Stomach (tissue), 9 donors: Measurements from ENCODE around the gene CDC14B. TPM values are rescaled to one million over a fixed set of nuclear protein-coding genes. Genes with fewer than 3 reads are reported as not detected.
"Not testable (repeated sequence)": the region's sequence is repeated elsewhere in the genome, so short reads cannot be mapped to it uniquely, and the experiment has no call there.

Experiments used
- DNase-seq, 2 donors: peaks; one replicate each; pipeline versions ENCODE4 v3.0.0 to v3.0.0-alpha.2; 2013 to 2019
- H3K27ac ChIP-seq, 5 donors: fragments of 200-600 bp in 4 of 5; sonication (generic) in 4 of 5; one replicate each; pipeline ENCODE4 v1.5.1; 2013 to 2019; ENCODE audit warnings: mild to moderate bottlenecking in 1 of 5, moderate library complexity in 1 of 5
- H3K27me3 ChIP-seq, 3 donors: fragments of 200-600 bp; sonication (generic); one replicate each; pipeline ENCODE4 v1.5.1; 2017 to 2019; ENCODE audit warnings: mixed run types in 1 of 3
- H3K36me3 ChIP-seq, 4 donors: fragments of 200-600 bp; sonication (generic); 1 replicate in 3 of 4; 2 replicates in 1 of 4; pipeline ENCODE4 v1.5.1; 2016 to 2019
- H3K4me1 ChIP-seq, 4 donors: fragments of 200-600 bp; sonication (generic); one replicate each; pipeline ENCODE4 v1.5.1; 2016 to 2019
- H3K4me3 ChIP-seq, 4 donors: fragments of 200-600 bp; sonication (generic) in 3 of 4; one replicate each; pipeline ENCODE4 v1.5.1; 2016 to 2019; ENCODE audit warnings: mild to moderate bottlenecking in 1 of 4
- H3K9me3 ChIP-seq, 4 donors: fragments of 200-600 bp; sonication (generic); one replicate each; pipeline ENCODE4 v1.5.1; 2016 to 2019
- CTCF ChIP-seq, 7 experiments: fragments of 450-650 bp in 4 of 7; fragments of 200-600 bp in 3 of 7; sonication (generic) in 3 of 7; IDR thresholded peaks; one replicate each; pipeline ENCODE4 v1.5.1; 2016 to 2019; ENCODE audit warnings: antibody characterized with exemption in 7 of 7, control low read depth in 2 of 7, mild to moderate bottlenecking in 1 of 7
- EP300 ChIP-seq: sonication (generic); formaldehyde crosslinking; IDR thresholded peaks from one replicate; pipeline ENCODE4 v1.6.1; 2017; ENCODE audit warnings: antibody characterized with exemption
- POLR2A ChIP-seq, 4 donors: fragments of 450-650 bp; IDR thresholded peaks; one replicate each; pipeline ENCODE4 v1.6.1; 2016; ENCODE audit warnings: antibody characterized with exemption in 4 of 4, control low read depth in 2 of 4, mild to moderate bottlenecking in 1 of 4, moderate library complexity in 1 of 4
- POLR2AphosphoS5 ChIP-seq, 3 donors: sonication (generic); formaldehyde crosslinking; IDR thresholded peaks; one replicate each; pipeline ENCODE4 v1.6.1; 2016; ENCODE audit warnings: antibody characterized with exemption in 3 of 3
- WGBS, 5 donors: extraction: QIAGEN DNeasy Blood & Tissue Kit in 3 of 5; methylation state at CpG; one replicate each; pipeline versions ENCODE4 v1.1.5 to v1.1.7; 2013 to 2018; 5-methylcytosine and 5-hydroxymethylcytosine counted together
- intact Hi-C: fragments of 100-400 bp; cut with DNase I; formaldehyde crosslinking; loops from one replicate; pipeline ENCODE4 v1.15.1; 2023; ENCODE audit warnings: low total_unique reads
- polyA plus RNA-seq, 3 donors: library from polyadenylated mRNA; stranded (reverse); fragments of 200-250 nt; gene quantifications; one replicate each; pipeline ENCODE4 v1.2.3, GENCODE V29; 2013
- total RNA-seq, 5 donors: library from RNA; depleted of rRNA; stranded (reverse); fragments of >200 nt; gene quantifications; one replicate each; pipeline versions ENCODE4 v1.1.0 to v1.2.3, GENCODE V29; 2014 to 2016
- donor health status: healthy with polysubstance abuse.
- donor health status: Bipolar disorder and iron deficiency.
- donor health status: healthy.

CDC14B gene
- total and polyA plus RNA-seq, 8 donors, result 4.1 to 31.9 (median 17.1) TPM

GRCh38 chr9:96551403-96551802 is 68.2 kb downstream of the CDC14B start:
- peaks cover 0 to 21% (median 6%) of the 10 kb centered on the region in 4 donors for H3K4me1 ChIP-seq
- DNase-seq, result no peak
- H3K27ac ChIP-seq, result no peak overlapping the region
- WGBS, 5 donors, result 78 to 94% (median 85%) methylated on average over 6 of the region's 6 CpGs
- no peak overlapping the region for H3K4me3 ChIP-seq
- H3K36me3 ChIP-seq, result peaks cover 0 to 26% (median 12%) of the 10 kb centered on the region in 4 donors
- no peaks in the 10 kb centered on the region for H3K27me3 ChIP-seq
- TF ChIP-seq POLR2AphosphoS5 (IDR thresholded peaks at IDR 0.05), result no peak
- no peak for TF ChIP-seq EP300
- no peak for TF ChIP-seq CTCF (IDR thresholded peaks at IDR 0.05)
- no peak for TF ChIP-seq POLR2A (IDR thresholded peaks at IDR 0.05)
- intact Hi-C loops, result no loop called here
- no peaks in the 10 kb centered on the region for H3K9me3 ChIP-seq

GRCh38 chr9:96550659-96551058 is 69.0 kb downstream of the CDC14B start:
- H3K27ac ChIP-seq, result no peak overlapping the region
- DNase-seq, result no peak
- H3K27me3 ChIP-seq, result no peaks in the 10 kb centered on the region
- peaks cover 0 to 26% (median 14%) of the 10 kb centered on the region in 4 donors for H3K36me3 ChIP-seq
- H3K4me3 ChIP-seq, result no peak overlapping the region
- TF ChIP-seq POLR2A (IDR thresholded peaks at IDR 0.05) (no peak), POLR2AphosphoS5 (IDR thresholded peaks at IDR 0.05) (no peak), CTCF (IDR thresholded peaks at IDR 0.05) (no peak), EP300 (no peak)
- WGBS, 5 donors, result 78 to 90% (median 84%) methylated on average over 4 of the region's 4 CpGs
- intact Hi-C loops, result no loop called here
- peaks cover 0 to 14% (median 6%) of the 10 kb centered on the region in 4 donors for H3K4me1 ChIP-seq
- H3K9me3 ChIP-seq, result no peaks in the 10 kb centered on the region

GRCh38 chr9:96543131-96543530 is 76.5 kb downstream of the CDC14B start:
- H3K36me3 ChIP-seq, result peaks cover 6 to 58% (median 25%) of the 10 kb centered on the region in 4 donors
- H3K27me3 ChIP-seq, H3K4me3 ChIP-seq, DNase-seq, H3K27ac ChIP-seq, H3K9me3 ChIP-seq, H3K4me1 ChIP-seq, intact Hi-C loops: not testable (repeated sequence)
- WGBS, 5 donors, result 91 to 96% (median 92%) methylated on average over 15 of the region's 15 CpGs

- H3K36me3 ChIP-seq, result peaks cover 7 to 82% (median 47%) of the 10 kb centered on the region in 4 donors
- no peak for DNase-seq
- intact Hi-C loops, result no loop called here
- no peak overlapping the region for H3K27ac ChIP-seq
- H3K27me3 ChIP-seq, result no peaks in the 10 kb centered on the region
- TF ChIP-seq EP300 (no peak), POLR2A (IDR thresholded peaks at IDR 0.05) (no peak), POLR2AphosphoS5 (IDR thresholded peaks at IDR 0.05) (no peak), CTCF (IDR thresholded peaks at IDR 0.05) (no peak)
- WGBS, 5 donors, result 90 to 99% (median 95%) methylated on average over 3 of the region's 3 CpGs
- H3K4me1 ChIP-seq, result no peaks in the 10 kb centered on the region
- no peaks in the 10 kb centered on the region for H3K9me3 ChIP-seq
- no peak overlapping the region for H3K4me3 ChIP-seq
Observed at GRCh38 chr9:96540106-96540505, 79.5 kb downstream of the CDC14B start.

GRCh38 chr9:96532173-96532572 is 87.5 kb downstream of the CDC14B start:
- H3K9me3 ChIP-seq, result no peaks in the 10 kb centered on the region
- H3K36me3 ChIP-seq, result peaks cover 0 to 61% (median 56%) of the 10 kb centered on the region in 4 donors
- intact Hi-C loops, result no loop called here
- no peak for DNase-seq
- no peak overlapping the region for H3K27ac ChIP-seq
- H3K4me3 ChIP-seq, result no peak overlapping the region
- no peak for TF ChIP-seq POLR2AphosphoS5 (IDR thresholded peaks at IDR 0.05)
- TF ChIP-seq CTCF (IDR thresholded peaks at IDR 0.05), result no peak
- no peak for TF ChIP-seq EP300
- no peak for TF ChIP-seq POLR2A (IDR thresholded peaks at IDR 0.05)
- no peaks in the 10 kb centered on the region for H3K4me1 ChIP-seq
- no peaks in the 10 kb centered on the region for H3K27me3 ChIP-seq
